GM21737 (cell line): ENCODE results near the gene CLDN24.
A peak's percentile ranks its signal among the peaks of the same experiment; 100 is the strongest.

Source experiments
- ATAC-seq: cut with Tn5 transposase; IDR thresholded peaks from one replicate; pipeline ENCODE4 v1.9.1; 2021; ENCODE audit warnings: mild to moderate bottlenecking, moderate library complexity; ENCODE audit not compliant: unreplicated experiment

The CLDN24 gene

DNA sequence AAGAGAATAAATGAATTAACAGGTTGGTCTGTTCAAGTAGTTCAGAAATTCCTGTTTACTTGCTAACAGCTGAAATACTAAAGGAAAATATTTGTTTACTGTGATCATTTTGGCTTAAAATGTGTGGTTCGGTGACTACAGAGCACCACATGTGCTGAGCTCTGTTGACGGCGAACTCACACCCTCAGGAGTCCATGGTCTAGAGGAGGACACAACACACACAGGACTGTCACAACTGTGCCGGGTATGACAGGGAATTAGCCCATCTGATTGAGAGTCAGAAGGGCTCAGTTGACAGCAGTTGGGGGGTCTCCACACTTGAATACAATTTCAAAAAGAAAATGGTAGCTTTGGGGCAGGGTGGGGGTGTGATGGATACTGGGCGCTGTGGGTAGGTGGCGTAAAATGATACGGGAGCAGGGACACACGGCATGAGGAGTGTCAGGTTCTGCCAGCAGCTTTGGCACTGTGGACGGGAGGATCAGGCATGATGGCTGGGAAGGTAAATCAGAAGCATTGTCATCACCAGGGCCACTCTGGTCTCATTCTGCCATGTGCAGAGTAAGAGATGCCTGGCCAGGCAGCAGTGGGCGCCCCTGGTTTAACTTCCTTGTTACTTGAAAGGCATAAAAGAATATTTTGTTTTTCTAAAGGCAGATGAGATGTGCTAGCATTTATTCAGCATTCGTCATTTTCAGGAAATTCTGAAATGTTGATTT, 35.5 kb downstream of the CLDN24 start:
- ATAC-seq: peak; percentile 26

DNA sequence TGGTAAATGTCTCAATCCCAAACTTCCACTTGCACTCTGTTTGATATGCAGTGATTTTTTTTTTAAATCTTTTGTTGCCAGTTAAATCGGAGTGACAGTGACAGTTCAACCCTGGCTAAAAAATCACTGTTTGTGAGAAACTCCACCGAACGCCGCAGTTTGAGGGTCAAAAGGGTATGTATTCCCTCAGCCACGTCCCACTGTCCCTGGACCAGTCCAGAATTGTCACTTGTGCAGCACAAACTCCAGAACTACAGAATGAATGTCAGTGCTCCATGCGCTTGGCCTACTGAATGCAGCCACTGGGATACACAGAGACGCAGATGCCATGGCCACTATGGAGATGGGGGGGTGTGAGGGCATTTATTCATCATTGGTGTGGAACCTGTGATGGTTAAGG, 36.3 kb downstream of the CLDN24 start:
- ATAC-seq: no peak

DNA sequence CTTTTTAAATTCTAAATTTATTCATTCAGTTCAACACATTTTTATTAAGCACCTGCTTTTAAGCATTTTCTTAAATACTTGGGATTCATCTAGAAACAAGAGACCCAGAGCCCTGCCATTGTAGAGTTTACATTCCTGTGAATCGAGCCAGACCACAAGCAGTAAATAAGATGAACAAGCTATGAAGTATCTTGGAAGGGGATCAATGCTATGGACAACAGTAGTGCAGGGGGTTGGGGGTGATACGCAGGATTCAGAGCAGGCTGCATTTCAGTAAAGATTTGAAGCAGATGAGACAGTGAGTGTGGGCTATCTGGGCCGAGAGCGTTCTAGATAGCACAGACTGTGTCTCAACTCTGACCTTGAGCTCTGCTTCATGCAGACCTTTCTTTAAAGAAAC, 37.3 kb downstream of the CLDN24 start:
- no peak for ATAC-seq

DNA sequence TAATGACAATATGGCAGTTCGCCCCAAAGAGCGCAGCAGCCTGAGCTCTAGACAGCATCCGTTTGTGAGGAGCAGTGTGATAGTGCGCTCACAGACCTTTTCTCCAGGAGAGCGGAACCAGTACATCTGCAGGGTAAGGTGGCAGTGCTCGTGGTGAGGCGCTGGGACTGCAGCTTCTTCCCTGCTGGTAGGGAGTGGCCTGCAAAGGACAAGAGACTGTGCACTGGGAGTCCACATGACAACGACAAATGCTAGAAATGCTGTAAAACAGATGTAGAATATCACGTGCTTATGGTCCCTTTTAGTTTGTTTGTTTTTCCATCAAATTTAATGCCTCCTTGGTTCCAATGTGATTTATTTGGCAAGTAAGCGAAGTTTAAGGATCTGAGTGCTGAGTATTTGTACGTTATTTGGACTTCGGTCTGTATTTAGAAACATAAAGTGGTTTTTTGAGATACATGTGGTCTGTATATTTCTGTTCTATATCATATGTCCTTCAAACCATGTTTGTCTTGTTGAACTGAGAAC, 37.9 kb downstream of the CLDN24 start:
- no peak for ATAC-seq

DNA sequence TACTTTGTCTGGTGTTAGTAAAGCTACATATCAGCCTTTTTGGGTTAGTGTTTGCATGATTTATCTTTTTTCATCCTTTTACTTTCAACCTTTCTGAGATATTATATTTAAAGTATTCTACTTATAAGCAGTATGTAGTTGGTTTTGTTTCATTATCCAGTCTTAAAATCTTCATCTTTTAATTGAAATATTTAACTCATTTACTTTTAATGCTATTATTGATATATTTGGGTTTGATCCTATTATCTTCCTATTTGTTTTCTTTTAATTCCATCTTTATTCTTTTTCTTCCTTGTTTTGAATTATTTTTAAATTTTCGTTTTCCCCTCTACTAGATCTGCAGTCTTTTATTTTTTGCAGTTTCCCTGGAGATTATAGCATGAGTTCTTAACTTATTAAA, 46.1 kb downstream of the CLDN24 start:
- ATAC-seq: no peak

DNA sequence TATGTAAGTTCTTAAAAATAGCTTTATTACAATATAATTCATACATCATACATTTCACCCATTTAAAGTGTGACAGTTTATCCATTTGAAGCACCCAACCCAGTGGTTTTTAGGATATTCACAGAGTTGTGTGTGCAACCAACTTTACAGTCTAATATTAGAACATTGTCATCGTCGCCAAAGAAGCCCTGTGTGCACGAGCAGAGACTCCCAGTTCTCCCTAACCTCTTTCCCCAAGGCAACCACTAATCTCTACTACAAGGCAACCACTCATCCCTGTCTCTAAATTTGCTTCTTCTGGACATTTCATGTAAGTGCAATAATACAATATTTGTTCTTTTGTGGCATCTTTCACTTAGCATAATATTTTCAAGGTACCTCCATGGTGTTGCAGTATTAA, 49.8 kb downstream of the CLDN24 start:
- ATAC-seq: no peak
